Keratinocyte (primary cell): Measurements from ENCODE around the gene MAGI1. TPM values are rescaled to one million over a fixed set of nuclear protein-coding genes. Genes with fewer than 3 reads are reported as not detected.

Experiments used
- DNase-seq: peaks from one replicate; pipeline ENCODE4 v3.0.0-alpha.2; 2011; ENCODE audit warnings: low read depth, missing footprints, low spot score
- FAIRE-seq: peaks from 2 replicates; lab custom pipeline; 2011; peaks lifted over from hg19 to GRCh38; lab: Jason Lieb, UNC
- H2AFZ ChIP-seq: 2 replicates; pipeline ENCODE4 v1.6.0; 2012; ENCODE audit warnings: low read length, control low read depth, inconsistent platforms; ENCODE audit not compliant: control insufficient read depth
- H3K27ac ChIP-seq: 2 replicates; pipeline ENCODE4 v1.5.1; 2011; ENCODE audit warnings: low read length; ENCODE audit not compliant: control insufficient read depth, insufficient read depth
- H3K27me3 ChIP-seq: 3 replicates; pipeline ENCODE4 v1.6.0; 2011; ENCODE audit warnings: low read length; ENCODE audit not compliant: control insufficient read depth, insufficient read depth; ENCODE audit errors: extremely low read depth
- H3K36me3 ChIP-seq, 2 experiments: 2 replicates in 1 of 2; 3 replicates in 1 of 2; pipeline ENCODE4 v1.5.1; 2011; ENCODE audit warnings: low read length in 2 of 2, mild to moderate bottlenecking in 1 of 2; ENCODE audit not compliant: control insufficient read depth in 2 of 2, insufficient read depth in 2 of 2; ENCODE audit errors: extremely low read depth in 1 of 2
- H3K4me1 ChIP-seq: 3 replicates; pipeline ENCODE4 v1.5.1; 2011; ENCODE audit warnings: low read length; ENCODE audit not compliant: control insufficient read depth, insufficient read depth; ENCODE audit errors: extremely low read depth
- H3K4me2 ChIP-seq: 3 replicates; pipeline ENCODE4 v1.6.0; 2011; ENCODE audit warnings: low read depth, low read length; ENCODE audit not compliant: control insufficient read depth, insufficient read depth; ENCODE audit errors: extremely low read depth
- H3K4me3 ChIP-seq, 3 experiments: fragments of 200-600 bp in 1 of 3; sonication (generic) in 1 of 3; 2 replicates in 2 of 3; 3 replicates in 1 of 3; pipeline ENCODE4 v1.5.1; 2011 to 2016; ENCODE audit warnings: low read length in 3 of 3, mild to moderate bottlenecking in 3 of 3, control low read depth in 2 of 3, inconsistent platforms in 1 of 3, low read depth in 1 of 3, mixed read lengths in 1 of 3, mixed run types in 1 of 3, moderate library complexity in 1 of 3; ENCODE audit not compliant: control insufficient read depth in 2 of 3, insufficient read depth in 2 of 3; ENCODE audit errors: extremely low read depth in 1 of 3
- H3K79me2 ChIP-seq: 2 replicates; pipeline ENCODE4 v1.6.0; 2012; ENCODE audit warnings: low read length; ENCODE audit not compliant: control insufficient read depth, insufficient read depth
- H3K9ac ChIP-seq: 3 replicates; pipeline ENCODE4 v1.6.0; 2011; ENCODE audit warnings: low read length; ENCODE audit not compliant: control insufficient read depth, insufficient read depth; ENCODE audit errors: extremely low read depth
- H3K9me1 ChIP-seq: 3 replicates; pipeline ENCODE4 v1.6.0; 2011; ENCODE audit warnings: low read length; ENCODE audit not compliant: control insufficient read depth, insufficient read depth; ENCODE audit errors: extremely low read depth
- H3K9me3 ChIP-seq: 2 replicates; pipeline ENCODE4 v1.5.1; 2012; ENCODE audit warnings: low read depth, low read length; ENCODE audit not compliant: control insufficient read depth
- H4K20me1 ChIP-seq: 3 replicates; pipeline ENCODE4 v1.6.0; 2011; ENCODE audit warnings: low read length; ENCODE audit not compliant: control insufficient read depth, insufficient read depth; ENCODE audit errors: extremely low read depth
- EZH2 ChIP-seq: IDR thresholded peaks from one replicate; pipeline ENCODE4 v1.6.1; 2012; ENCODE audit warnings: inconsistent platforms, mild to moderate bottlenecking, low read length, moderate library complexity
- dilution Hi-C: fragments of 300-500 bp; cut with MboI; formaldehyde crosslinking; loops from one replicate; pipeline ENCODE4 v1.7.0; 2020; ENCODE audit warnings: low sequenced_read_pairs; ENCODE audit not compliant: extremely low pct_ligation_motif_present
- polyA plus RNA-seq, 5 experiments: library from polyadenylated mRNA; depleted of rRNA in 3 of 5; stranded (reverse) in 3 of 5; stranded (forward) in 1 of 5; unstranded in 1 of 5; fragments of >200 nt; gene quantifications; 1 replicate in 1 of 5; 2 replicates in 3 of 5; 3 replicates in 1 of 5; pipeline versions ENCODE4 v1.2.1 to v1.2.3, GENCODE V29; 2011 to 2012; ENCODE audit warnings: missing spikeins in 2 of 5, low read depth in 1 of 5, low replicate concordance in 1 of 5
- TF ChIP-seq, protein P1 (sequence below), 3 experiments: IDR thresholded peaks in 1 of 3; conservative IDR thresholded peaks in 1 of 3; optimal IDR thresholded peaks in 1 of 3; 2 replicates in 2 of 3; 3 replicates in 1 of 3; pipeline versions ENCODE3 to v1.5.1; 2011; ENCODE audit warnings: low read length in 3 of 3, mild to moderate bottlenecking in 3 of 3, moderate library complexity in 2 of 3, control low read depth in 1 of 3, inconsistent platforms in 1 of 3; ENCODE audit not compliant: insufficient read depth in 2 of 3; ENCODE audit errors: extremely low read depth in 1 of 3

Gene MAGI1
- polyA plus RNA-seq, 1 donor (not counting 4 experiments of a cell fraction or from before 2014, with no cell fraction given) = 10.9 TPM

DNA sequence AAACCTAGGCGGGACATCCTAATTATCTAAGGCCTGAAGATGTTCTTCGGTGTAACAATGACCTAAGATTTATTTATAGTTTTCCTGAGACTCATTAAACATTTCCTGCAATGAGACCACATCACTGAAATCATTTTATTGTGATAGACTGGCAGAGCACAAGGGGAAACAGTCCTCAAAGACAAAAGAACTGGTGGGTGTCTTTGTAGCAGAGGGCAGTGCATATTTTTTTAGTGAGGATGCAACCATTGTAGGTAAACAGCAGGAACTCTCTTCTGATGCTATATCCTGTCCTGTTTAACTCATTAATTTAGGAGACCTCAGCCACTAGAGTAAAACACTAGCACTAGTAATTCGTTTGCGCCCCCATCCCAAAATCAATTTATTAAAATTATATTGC lies 100.0 kb downstream of the MAGI1 start:
- no peak for DNase-seq
- dilution Hi-C loops = no loop called here
- TF ChIP-seq EZH2 = no peak
- TF ChIP-seq, protein P1, sequence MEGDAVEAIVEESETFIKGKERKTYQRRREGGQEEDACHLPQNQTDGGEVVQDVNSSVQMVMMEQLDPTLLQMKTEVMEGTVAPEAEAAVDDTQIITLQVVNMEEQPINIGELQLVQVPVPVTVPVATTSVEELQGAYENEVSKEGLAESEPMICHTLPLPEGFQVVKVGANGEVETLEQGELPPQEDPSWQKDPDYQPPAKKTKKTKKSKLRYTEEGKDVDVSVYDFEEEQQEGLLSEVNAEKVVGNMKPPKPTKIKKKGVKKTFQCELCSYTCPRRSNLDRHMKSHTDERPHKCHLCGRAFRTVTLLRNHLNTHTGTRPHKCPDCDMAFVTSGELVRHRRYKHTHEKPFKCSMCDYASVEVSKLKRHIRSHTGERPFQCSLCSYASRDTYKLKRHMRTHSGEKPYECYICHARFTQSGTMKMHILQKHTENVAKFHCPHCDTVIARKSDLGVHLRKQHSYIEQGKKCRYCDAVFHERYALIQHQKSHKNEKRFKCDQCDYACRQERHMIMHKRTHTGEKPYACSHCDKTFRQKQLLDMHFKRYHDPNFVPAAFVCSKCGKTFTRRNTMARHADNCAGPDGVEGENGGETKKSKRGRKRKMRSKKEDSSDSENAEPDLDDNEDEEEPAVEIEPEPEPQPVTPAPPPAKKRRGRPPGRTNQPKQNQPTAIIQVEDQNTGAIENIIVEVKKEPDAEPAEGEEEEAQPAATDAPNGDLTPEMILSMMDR (optimal IDR thresholded peaks at IDR 0.05 in 1 of 3, IDR thresholded peaks at IDR 0.05 in 1 of 3, conservative IDR thresholded peaks at IDR 0.05 in 1 of 3; ENCODE audit: extremely low read depth in 1 of 3, insufficient read depth in 2 of 3, low read length in 3 of 3) = no peak

DNA sequence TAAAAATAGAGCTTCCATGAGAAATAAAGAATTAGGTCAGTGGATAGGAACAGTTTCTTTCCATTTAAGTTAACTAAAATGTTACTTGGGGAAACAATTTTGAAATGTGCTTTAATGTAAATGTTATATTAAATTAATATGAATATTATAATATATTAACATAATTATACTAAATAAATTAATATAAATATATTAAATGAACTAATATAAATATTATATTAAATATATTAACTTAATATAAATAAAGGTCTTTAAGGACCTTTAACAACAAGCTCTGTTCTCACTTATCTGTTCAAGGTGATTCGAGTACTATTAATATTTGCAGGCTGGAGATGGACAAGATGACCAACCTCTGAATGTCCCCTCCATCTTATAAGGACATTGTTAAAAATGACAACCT lies 100.6 kb downstream of the MAGI1 start:
- H3K79me2 ChIP-seq = peaks cover 2% of the 10 kb centered on the region
- FAIRE-seq = no peak

More for the DNA sequence above, 100.0 kb downstream of the MAGI1 start:
- no peak overlapping the region for H3K4me3 ChIP-seq
- no peaks in the 10 kb centered on the region for H3K9me3 ChIP-seq
- H3K27me3 ChIP-seq = no peaks in the 10 kb centered on the region
- no peaks in the 10 kb centered on the region for H3K9me1 ChIP-seq
- peaks cover 8% of the 10 kb centered on the region for H3K4me1 ChIP-seq
- H3K36me3 ChIP-seq = no peaks in the 10 kb centered on the region
- no peak for FAIRE-seq
- no peak overlapping the region for H2AFZ ChIP-seq
- no peak overlapping the region for H3K4me2 ChIP-seq
- H3K79me2 ChIP-seq = no peaks in the 10 kb centered on the region
- H4K20me1 ChIP-seq = no peaks in the 10 kb centered on the region
- no peak overlapping the region for H3K9ac ChIP-seq
- H3K27ac ChIP-seq = no peak overlapping the region

More for the DNA sequence above, 100.6 kb downstream of the MAGI1 start:
- Histone ChIP-seq H2AFZ (no peak overlapping the region), H3K36me3 (no peaks in the 10 kb centered on the region), H3K4me3 (no peak overlapping the region), H3K9me1 (no peaks in the 10 kb centered on the region), H3K9me3 (peaks cover 3% of the 10 kb centered on the region), H4K20me1 (no peaks in the 10 kb centered on the region), H3K4me2 (no peak overlapping the region), H3K4me1 (peaks cover 8% of the 10 kb centered on the region), H3K27ac (no peak overlapping the region), H3K27me3 (no peaks in the 10 kb centered on the region), H3K9ac (no peak overlapping the region)
- no peak for DNase-seq
- TF ChIP-seq, protein P1 (optimal IDR thresholded peaks at IDR 0.05 in 1 of 3, IDR thresholded peaks at IDR 0.05 in 1 of 3, conservative IDR thresholded peaks at IDR 0.05 in 1 of 3; ENCODE audit: extremely low read depth in 1 of 3, insufficient read depth in 2 of 3, low read length in 3 of 3) = no peak
- no peak for TF ChIP-seq EZH2
- dilution Hi-C loops = no loop called here
